Endothelial cell of umbilical vein (primary cell): Measurements from ENCODE around the gene RLF. TPM values are rescaled to one million over a fixed set of nuclear protein-coding genes. Genes with fewer than 3 reads are reported as not detected.

Experiments used
- BruUV-seq: library from RNA; stranded (reverse); fragments of 400-500 nt; replicated peaks from 2 replicates; lab custom pipeline; 2021; lab: Mats Ljungman, UMichigan
- CTCF ChIA-PET: fragments of 300-600, 350-600 bp; sonication (Branson Sonifier 250); formaldehyde crosslinking; loops from one replicate; lab custom pipeline; 2021; ENCODE audit warnings: antibody characterized with exemption, inconsistent platforms; lab: Charles Lee
- POLR2A ChIA-PET: fragments of 300-600, 350-600 bp; sonication (Branson Sonifier 250); formaldehyde crosslinking; loops from one replicate; lab custom pipeline; 2021; ENCODE audit warnings: antibody characterized with exemption, inconsistent platforms; lab: Charles Lee
- DNase-seq: peaks from one replicate; pipeline ENCODE4 v3.0.0-alpha.2; 2011; ENCODE audit warnings: low read depth, low spot score
- FAIRE-seq: peaks from 2 replicates; lab custom pipeline; 2011; peaks lifted over from hg19 to GRCh38; lab: Jason Lieb, UNC
- H2AFZ ChIP-seq: 2 replicates; pipeline ENCODE4 v1.6.0; 2012; ENCODE audit warnings: low read depth, low read length, control low read depth, inconsistent platforms
- H3K27ac ChIP-seq: 2 replicates; pipeline ENCODE4 v1.5.1; 2011; ENCODE audit warnings: low read depth, mild to moderate bottlenecking, control low read depth, low read length, moderate library complexity; ENCODE audit not compliant: insufficient read depth
- H3K27me3 ChIP-seq, 2 experiments: 2 replicates each; pipeline versions ENCODE4 v1.6.0 to v1.6.1; 2011; ENCODE audit warnings: low read length in 2 of 2, mixed read lengths in 1 of 2; ENCODE audit not compliant: control insufficient read depth in 2 of 2, insufficient read depth in 2 of 2
- H3K36me3 ChIP-seq, 2 experiments: 2 replicates in 1 of 2; 3 replicates in 1 of 2; pipeline ENCODE4 v1.5.1; 2011; ENCODE audit warnings: low read length in 2 of 2, mild to moderate bottlenecking in 1 of 2, moderate library complexity in 1 of 2; ENCODE audit not compliant: control insufficient read depth in 2 of 2, insufficient read depth in 2 of 2; ENCODE audit errors: extremely low read depth in 1 of 2
- H3K4me1 ChIP-seq: 3 replicates; pipeline ENCODE4 v1.5.1; 2011; ENCODE audit warnings: mild to moderate bottlenecking, low read length; ENCODE audit not compliant: control insufficient read depth, insufficient read depth; ENCODE audit errors: extremely low read depth
- H3K4me2 ChIP-seq: 2 replicates; pipeline ENCODE4 v1.6.1; 2011; ENCODE audit warnings: low read length, control low read depth, mixed read lengths; ENCODE audit not compliant: insufficient read depth
- H3K4me3 ChIP-seq, 3 experiments: fragments of 200-600 bp in 1 of 3; sonication (generic), shearing (Covaris generic) in 1 of 3; replicated peaks in 1 of 3; 2 replicates each; pipeline ENCODE4 v1.5.1; 2011 to 2016; ENCODE audit warnings: control low read depth in 3 of 3, low read length in 3 of 3, mild to moderate bottlenecking in 2 of 3, inconsistent platforms in 1 of 3, low read depth in 1 of 3, moderate library complexity in 1 of 3; ENCODE audit not compliant: insufficient read depth in 1 of 3
- H3K79me2 ChIP-seq: 2 replicates; pipeline ENCODE4 v1.6.0; 2012; ENCODE audit warnings: low read length, inconsistent platforms; ENCODE audit not compliant: control insufficient read depth, insufficient read depth
- H3K9ac ChIP-seq: replicated peaks from 2 replicates; pipeline ENCODE3; 2011; ENCODE audit warnings: low read length, control low read depth; ENCODE audit not compliant: insufficient read depth; ENCODE audit errors: extremely low read depth
- H3K9me1 ChIP-seq: replicated peaks from 3 replicates; pipeline ENCODE4 v1.6.0; 2011; ENCODE audit warnings: mild to moderate bottlenecking, low read length; ENCODE audit not compliant: control insufficient read depth, insufficient read depth; ENCODE audit errors: extremely low read depth
- H3K9me3 ChIP-seq: replicated peaks from 2 replicates; pipeline ENCODE4 v1.5.1; 2012; ENCODE audit warnings: low read length, inconsistent platforms; ENCODE audit not compliant: control insufficient read depth, insufficient read depth
- H4K20me1 ChIP-seq: replicated peaks from 2 replicates; pipeline ENCODE3; 2011; ENCODE audit warnings: mild to moderate bottlenecking, low read length; ENCODE audit not compliant: control insufficient read depth, insufficient read depth; ENCODE audit errors: extremely low read depth
- CTCF ChIP-seq, 2 donors: IDR thresholded peaks; 1 replicate in 1 of 2; 2 replicates in 1 of 2; pipeline ENCODE4 v1.5.1; 2011; ENCODE audit warnings: low read length in 2 of 2, mild to moderate bottlenecking in 2 of 2, moderate library complexity in 2 of 2, control low read depth in 1 of 2, inconsistent platforms in 1 of 2, low read depth in 1 of 2; ENCODE audit not compliant: insufficient read depth in 1 of 2; ENCODE audit errors: extremely low read depth in 1 of 2
- FOS ChIP-seq: IDR thresholded peaks from 2 replicates; pipeline ENCODE4 v1.6.1; 2011; ENCODE audit warnings: mild to moderate bottlenecking, low read length, moderate library complexity, borderline replicate concordance; ENCODE audit not compliant: insufficient read depth
- GATA2 ChIP-seq: IDR thresholded peaks from 2 replicates; pipeline ENCODE4 v1.7.0; 2011; ENCODE audit warnings: low read depth, mild to moderate bottlenecking, moderate library complexity, mixed read lengths, low read length; ENCODE audit not compliant: insufficient read length, insufficient read depth
- MYC ChIP-seq: IDR thresholded peaks from one replicate; pipeline ENCODE4 v1.6.1; 2011; ENCODE audit warnings: mild to moderate bottlenecking, low read depth, low read length
- POLR2AphosphoS5 ChIP-seq: IDR thresholded peaks from 2 replicates; pipeline ENCODE4 v1.6.1; 2012; ENCODE audit warnings: low read depth, mild to moderate bottlenecking, control low read depth, low read length, moderate library complexity; ENCODE audit not compliant: insufficient read depth
- dilution Hi-C: fragments of 300-500 bp; cut with MboI; formaldehyde crosslinking; loops from one replicate; pipeline ENCODE4 v1.15.0; 2019; ENCODE audit warnings: low sequenced_read_pairs; ENCODE audit not compliant: extremely low pct_ligation_motif_present
- intact Hi-C: fragments of 100-400 bp; cut with micrococcal nuclease; formaldehyde crosslinking; loops from one replicate; pipeline ENCODE4 v1.10.0; 2022
- polyA plus RNA-seq, 4 experiments: library from polyadenylated mRNA; depleted of rRNA in 3 of 4; stranded (reverse) in 3 of 4; unstranded in 1 of 4; fragments of >200 nt; gene quantifications; 2 replicates each; pipeline versions ENCODE4 v1.2.1 to v1.2.3, GENCODE V29; 2011 to 2012; ENCODE audit warnings: missing spikeins in 1 of 4
- total RNA-seq: library from RNA; stranded (reverse); gene quantifications from 2 replicates; pipeline ENCODE4 v1.2.3, GENCODE V29; 2021

The RLF gene
- total and polyA plus RNA-seq, 2 donors (not counting 3 experiments of a cell fraction or from before 2014, with no cell fraction given), result 2.7 to 9.4 TPM

- no peaks in the 10 kb centered on the region for H3K9me1 ChIP-seq
- no peak overlapping the region for H3K4me2 ChIP-seq
- H3K9ac ChIP-seq, result no peak overlapping the region
- intact Hi-C loops (loop anchor here (2.0 kb wide), 1 partner anchor 163 kb away; no protein-coding TSS in a partner anchor), dilution Hi-C loops (no loop called here)
- H3K79me2 ChIP-seq, result no peaks in the 10 kb centered on the region
- no peaks in the 10 kb centered on the region for H4K20me1 ChIP-seq
- peaks cover 21 to 38% of the 10 kb centered on the region in 2 experiments for H3K27me3 ChIP-seq
- DNase-seq (no peak), FAIRE-seq (no peak)
- no peak overlapping the region for H3K27ac ChIP-seq
- no peaks in the 10 kb centered on the region for H3K36me3 ChIP-seq
- no peak overlapping the region for H3K4me3 ChIP-seq
- no peak overlapping the region for H2AFZ ChIP-seq
- TF ChIP-seq CTCF (IDR thresholded peaks at IDR 0.05; ENCODE audit: extremely low read depth in 1 of 2, insufficient read depth in 1 of 2, low read depth in 1 of 2, low read length in 2 of 2) (no peak), GATA2 (no peak), FOS (no peak), MYC (no peak), POLR2AphosphoS5 (no peak)
- no peaks in the 10 kb centered on the region for H3K4me1 ChIP-seq
- H3K9me3 ChIP-seq, result no peaks in the 10 kb centered on the region
- ChIA-PET POLR2A (no interaction called here), CTCF (interaction anchor here (0.6 to 9.7 kb wide), 24 partner anchors 8 to 1298 kb away, joined by 3 to 362 read pairs (median 6); partner anchors contain the start of genes COL9A2, RLF and ZMPSTE24)
- no TSS peak for BruUV-seq
These were observed 9.6 kb upstream of the RLF start for GRCh38 chr1:40151457-40152079.
